IPS DF 6.9 (cell line): ENCODE results near the gene MYO1F.
"Not testable (repeated sequence)": the region's sequence is repeated elsewhere in the genome, so short reads cannot be mapped to it uniquely, and the experiment has no call there.

ENCODE experiments used
- DNase-seq: peaks from one replicate; pipeline ENCODE4 v3.0.0-alpha.2; 2013; ENCODE audit warnings: low read depth, low spot score
- H3K27ac ChIP-seq: one replicate; pipeline ENCODE4 v1.5.1; 2013; ENCODE audit warnings: low read length, control low read depth
- H3K27me3 ChIP-seq: 2 replicates; pipeline ENCODE4 v1.6.1; 2013; ENCODE audit warnings: mild to moderate bottlenecking, low read length; ENCODE audit not compliant: control insufficient read depth, insufficient read depth
- H3K36me3 ChIP-seq: 2 replicates; pipeline ENCODE4 v1.6.1; 2013; ENCODE audit warnings: low read length; ENCODE audit not compliant: control insufficient read depth, insufficient read depth
- H3K4me1 ChIP-seq: 2 replicates; pipeline ENCODE4 v1.6.1; 2013; ENCODE audit warnings: low read length; ENCODE audit not compliant: control insufficient read depth, insufficient read depth
- H3K4me3 ChIP-seq: 2 replicates; pipeline ENCODE4 v1.5.1; 2013; ENCODE audit warnings: mild to moderate bottlenecking, low read length
- H3K9me3 ChIP-seq: 2 replicates; pipeline ENCODE4 v1.6.1; 2013; ENCODE audit warnings: low read length, inconsistent platforms; ENCODE audit not compliant: control insufficient read depth, insufficient read depth
- WGBS: extraction: QIAGEN DNeasy Blood & Tissue Kit; methylation state at CpG from one replicate; pipeline ENCODE4 v1.1.7; 2013; ENCODE audit warnings: mixed read lengths, missing lambda C conversion rate; ENCODE audit not compliant: insufficient read length, insufficient coverage; 5-methylcytosine and 5-hydroxymethylcytosine counted together

Gene MYO1F

DNA sequence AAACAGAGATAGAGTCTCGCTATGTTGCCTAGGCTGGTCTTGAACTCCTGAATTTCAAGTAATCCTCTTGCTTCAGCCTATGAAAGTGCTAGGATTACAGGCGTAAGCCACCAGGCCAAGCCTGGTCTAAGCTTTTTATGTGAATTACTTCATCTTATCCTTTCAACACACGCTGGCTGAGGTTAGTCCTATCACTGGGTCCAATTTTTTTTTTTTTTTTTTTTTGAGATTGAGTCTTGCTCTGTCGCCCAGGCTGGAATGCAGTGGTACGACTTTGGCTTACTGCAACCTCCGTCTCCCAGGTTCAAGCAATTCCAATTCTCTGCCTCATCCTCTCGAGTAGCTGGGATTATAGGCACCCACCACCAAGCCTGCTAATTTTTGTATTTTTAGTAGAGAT, 10.4 kb downstream of the MYO1F start:
- Histone ChIP-seq H3K4me3 (no peak overlapping the region), H3K27ac (no peak overlapping the region), H3K4me1 (no peaks in the 10 kb centered on the region), H3K36me3 (no peaks in the 10 kb centered on the region), H3K27me3 (no peaks in the 10 kb centered on the region), H3K9me3 (no peaks in the 10 kb centered on the region)
- DNase-seq, result no peak
- WGBS, result no CpG with 5 or more reads among the region's 7 CpGs

GRCh38 chr19:8564866-8565265, 12.4 kb downstream of the MYO1F start:
- not testable (repeated sequence) for H3K27ac ChIP-seq, DNase-seq, H3K36me3 ChIP-seq, H3K4me3 ChIP-seq, H3K27me3 ChIP-seq, H3K9me3 ChIP-seq, H3K4me1 ChIP-seq
- no CpG with 5 or more reads among the region's 8 CpGs for WGBS

- Histone ChIP-seq H3K27ac (no peak overlapping the region), H3K4me3 (no peak overlapping the region), H3K9me3 (no peaks in the 10 kb centered on the region), H3K27me3 (no peaks in the 10 kb centered on the region), H3K4me1 (no peaks in the 10 kb centered on the region), H3K36me3 (no peaks in the 10 kb centered on the region)
- no peak for DNase-seq
- no CpG with 5 or more reads among the region's 2 CpGs for WGBS
Observed at GRCh38 chr19:8561075-8561764, 16.0 kb downstream of the MYO1F start.

GRCh38 chr19:8558325-8558724, 18.9 kb downstream of the MYO1F start:
- H3K36me3 ChIP-seq, result no peaks in the 10 kb centered on the region; the same call in 1 of the 2 replicates
- H3K27ac ChIP-seq, result no peak overlapping the region
- WGBS, result no CpG with 5 or more reads among the region's 2 CpGs
- no peaks in the 10 kb centered on the region for H3K9me3 ChIP-seq
- H3K4me1 ChIP-seq, result no peaks in the 10 kb centered on the region; the same call in 1 of the 2 replicates
- no peak overlapping the region for H3K4me3 ChIP-seq
- H3K27me3 ChIP-seq, result no peaks in the 10 kb centered on the region
- DNase-seq, result no peak

GRCh38 chr19:8557642-8558238, 19.5 kb downstream of the MYO1F start:
- H3K27me3 ChIP-seq, result no peaks in the 10 kb centered on the region
- no peak for DNase-seq
- peaks cover 3% of the 10 kb centered on the region for H3K4me1 ChIP-seq
- H3K27ac ChIP-seq, result no peak overlapping the region
- no CpG with 5 or more reads among the region's 6 CpGs for WGBS
- H3K9me3 ChIP-seq, result no peaks in the 10 kb centered on the region
- H3K36me3 ChIP-seq, result no peaks in the 10 kb centered on the region; the same call in 1 of the 2 replicates
- no peak overlapping the region for H3K4me3 ChIP-seq

GRCh38 chr19:8553729-8554128, 23.5 kb downstream of the MYO1F start:
- H3K36me3 ChIP-seq, H3K9me3 ChIP-seq, H3K27me3 ChIP-seq, H3K4me3 ChIP-seq, DNase-seq, H3K4me1 ChIP-seq, H3K27ac ChIP-seq: not testable (repeated sequence)
- WGBS, result no CpG with 5 or more reads among the region's 7 CpGs

DNA sequence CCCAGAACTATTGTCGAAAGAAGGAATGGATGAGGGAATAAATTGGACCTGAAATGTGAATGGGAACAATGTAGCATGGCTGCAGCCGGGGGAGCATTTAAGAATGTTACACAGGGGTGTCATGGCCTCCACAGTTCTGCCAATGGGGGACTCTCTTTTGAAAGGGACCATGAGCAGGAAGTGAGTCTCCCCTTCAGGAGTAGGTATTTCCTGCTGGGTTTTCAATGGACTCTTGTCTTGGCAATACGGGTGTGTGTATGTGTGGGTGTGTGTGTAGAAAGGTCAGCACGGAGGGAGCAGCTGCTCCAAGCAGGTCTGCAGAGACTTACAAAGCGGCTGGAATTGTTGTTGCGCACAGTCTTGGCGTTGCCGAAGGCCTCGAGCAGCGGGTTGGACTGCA, 24.4 kb downstream of the MYO1F start:
- H3K27me3 ChIP-seq, result no peaks in the 10 kb centered on the region
- H3K36me3 ChIP-seq, result no peaks in the 10 kb centered on the region; the same call in 1 of the 2 replicates
- no peaks in the 10 kb centered on the region for H3K9me3 ChIP-seq
- no peak overlapping the region for H3K4me3 ChIP-seq
- H3K4me1 ChIP-seq, result peaks cover 3% of the 10 kb centered on the region
- H3K27ac ChIP-seq, result no peak overlapping the region
- no peak for DNase-seq
- no CpG with 5 or more reads among the region's 10 CpGs for whole genome bisulfite sequencing

GRCh38 chr19:8550070-8550469, 27.2 kb downstream of the MYO1F start:
- Histone ChIP-seq H3K27ac (no peak overlapping the region), H3K27me3 (no peaks in the 10 kb centered on the region), H3K9me3 (no peaks in the 10 kb centered on the region), H3K4me1 (peaks cover 3% of the 10 kb centered on the region; the same call in 1 of the 2 replicates), H3K4me3 (no peak overlapping the region), H3K36me3 (no peaks in the 10 kb centered on the region)
- DNase-seq, result no peak
- WGBS, result no CpG with 5 or more reads among the region's 15 CpGs

GRCh38 chr19:8545743-8546142, 31.5 kb downstream of the MYO1F start:
- no peaks in the 10 kb centered on the region for H3K4me1 ChIP-seq
- H3K27me3 ChIP-seq, result no peaks in the 10 kb centered on the region
- H3K9me3 ChIP-seq, result no peaks in the 10 kb centered on the region
- no peaks in the 10 kb centered on the region for H3K36me3 ChIP-seq
- no peak overlapping the region for H3K27ac ChIP-seq
- H3K4me3 ChIP-seq, result no peak overlapping the region
- no CpG with 5 or more reads among the region's 8 CpGs for WGBS
- no peak for DNase-seq

DNA sequence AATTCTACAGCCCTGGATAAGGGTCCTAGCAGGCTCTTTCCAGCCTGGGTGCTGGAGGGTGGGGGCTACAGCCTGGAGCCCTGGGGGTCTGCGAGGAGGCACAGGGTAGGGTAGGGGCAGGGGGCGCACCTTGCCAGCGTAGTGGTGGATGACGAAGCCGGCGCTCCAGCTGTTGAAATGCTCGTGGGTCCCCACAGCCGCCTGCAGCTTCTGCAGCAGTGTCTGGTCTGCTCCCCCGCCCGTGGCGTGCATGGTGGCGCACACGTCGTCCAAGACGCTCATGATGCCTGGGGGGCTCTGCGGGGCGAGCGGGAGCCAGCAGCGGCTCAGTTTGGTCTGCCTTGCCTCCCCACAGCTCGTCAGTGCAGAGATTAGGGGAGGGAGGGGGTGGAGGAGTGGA, 33.1 kb downstream of the MYO1F start:
- Histone ChIP-seq H3K9me3 (no peaks in the 10 kb centered on the region), H3K4me1 (no peaks in the 10 kb centered on the region), H3K4me3 (no peak overlapping the region), H3K36me3 (no peaks in the 10 kb centered on the region), H3K27ac (no peak overlapping the region), H3K27me3 (no peaks in the 10 kb centered on the region)
- no CpG with 5 or more reads among the region's 20 CpGs for WGBS
- DNase-seq, result no peak
